GM21737 (cell line): ENCODE results near the gene DDX41.
"Not testable (repeated sequence)": the region's sequence is repeated elsewhere in the genome, so short reads cannot be mapped to it uniquely, and the experiment has no call there.

Source experiments
- ATAC-seq: cut with Tn5 transposase; IDR thresholded peaks from one replicate; pipeline ENCODE4 v1.9.1; 2021; ENCODE audit warnings: mild to moderate bottlenecking, moderate library complexity; ENCODE audit not compliant: unreplicated experiment

Gene DDX41

GRCh38 chr5:177485753-177486152 is 31.0 kb downstream of the DDX41 start:
- ATAC-seq: not testable (repeated sequence)

GRCh38 chr5:177484902-177485549 is 31.7 kb downstream of the DDX41 start:
- ATAC-seq: no peak

GRCh38 chr5:177483994-177484901 is 32.5 kb downstream of the DDX41 start:
- no peak for ATAC-seq

GRCh38 chr5:177483042-177483441 is 33.7 kb downstream of the DDX41 start:
- ATAC-seq: no peak

GRCh38 chr5:177482359-177482795 is 34.4 kb downstream of the DDX41 start:
- no peak for ATAC-seq

GRCh38 chr5:177479774-177480173 is 37.0 kb downstream of the DDX41 start:
- no peak for ATAC-seq

- ATAC-seq: no peak
Observed at GRCh38 chr5:177478711-177479646, 37.8 kb downstream of the DDX41 start.

GRCh38 chr5:177477701-177478477 is 38.9 kb downstream of the DDX41 start:
- ATAC-seq: no peak

GRCh38 chr5:177476531-177477233 is 40.1 kb downstream of the DDX41 start:
- no peak for ATAC-seq

- no peak for ATAC-seq
Observed at GRCh38 chr5:177475563-177476427, 41.0 kb downstream of the DDX41 start.

GRCh38 chr5:177474846-177475562 is 41.8 kb downstream of the DDX41 start:
- ATAC-seq: no peak

GRCh38 chr5:177474002-177474476 is 42.7 kb downstream of the DDX41 start:
- no peak for ATAC-seq

- ATAC-seq: peak; percentile 40
Observed at GRCh38 chr5:177473443-177474001, 43.2 kb downstream of the DDX41 start, which contains the start of gene DBN1. Gene DBN1, minus strand, starts transcription at chr5:177473634. Its CDS starts 113 bp downstream, at chr5:177473521.

GRCh38 chr5:177472460-177473442 is 44.0 kb downstream of the DDX41 start:
- ATAC-seq: peak; percentile 33

GRCh38 chr5:177471610-177472356 is 45.0 kb downstream of the DDX41 start:
- ATAC-seq: no peak
